CD14-positive monocyte (primary cell): ENCODE measurements around the gene GRIK3. TPM values are rescaled to one million over a fixed set of nuclear protein-coding genes. Genes with fewer than 3 reads are reported as not detected.
"Not testable (repeated sequence)": the region's sequence is repeated elsewhere in the genome, so short reads cannot be mapped to it uniquely, and the experiment has no call there.

Source experiments
- DNase-seq, 3 donors: peaks; one replicate each; pipeline ENCODE4 v3.0.0-alpha.2; 2011 to 2022
- H2AFZ ChIP-seq: 2 replicates; pipeline ENCODE4 v1.6.0; 2012; ENCODE audit warnings: mild to moderate bottlenecking, low read depth, low read length, inconsistent platforms; ENCODE audit not compliant: insufficient read depth, poor library complexity, severe bottlenecking
- H3K27ac ChIP-seq, 2 donors: 1 replicate in 1 of 2; 2 replicates in 1 of 2; pipeline ENCODE4 v1.5.1; 2012 to 2013; ENCODE audit warnings: low read length in 2 of 2, control low read depth in 1 of 2, inconsistent platforms in 1 of 2, low read depth in 1 of 2, mild to moderate bottlenecking in 1 of 2
- H3K27me3 ChIP-seq, 2 donors: one replicate each; pipeline versions ENCODE4 v1.6.0 to v1.6.1; 2011 to 2013; ENCODE audit warnings: low read length in 2 of 2; ENCODE audit not compliant: control insufficient read depth in 2 of 2, insufficient read depth in 2 of 2
- H3K36me3 ChIP-seq, 2 donors: replicated peaks in 1 of 2; 1 replicate in 1 of 2; 2 replicates in 1 of 2; pipeline versions ENCODE4 v1.5.1 to v1.6.1; 2012 to 2013; ENCODE audit warnings: low read length in 2 of 2, control low read depth in 1 of 2, inconsistent platforms in 1 of 2, mild to moderate bottlenecking in 1 of 2; ENCODE audit not compliant: insufficient read depth in 2 of 2, control insufficient read depth in 1 of 2
- H3K4me1 ChIP-seq, 2 donors: 1 replicate in 1 of 2; 2 replicates in 1 of 2; pipeline versions ENCODE4 v1.5.1 to v1.6.1; 2012 to 2013; ENCODE audit warnings: low read length in 2 of 2, control low read depth in 1 of 2, inconsistent platforms in 1 of 2, mild to moderate bottlenecking in 1 of 2, moderate library complexity in 1 of 2; ENCODE audit not compliant: insufficient read depth in 2 of 2, control insufficient read depth in 1 of 2
- H3K4me2 ChIP-seq: replicated peaks from 2 replicates; pipeline ENCODE3; 2012; ENCODE audit warnings: low read length, moderate library complexity, mild to moderate bottlenecking; ENCODE audit not compliant: poor library complexity, severe bottlenecking; ENCODE audit errors: extremely low read depth
- H3K4me3 ChIP-seq, 3 experiments: fragments of 200-600 bp in 1 of 3; sonication (generic) in 1 of 3; replicated peaks in 1 of 3; 1 replicate in 2 of 3; 2 replicates in 1 of 3; pipeline ENCODE4 v1.5.1; 2011 to 2013; ENCODE audit warnings: low read length in 3 of 3, mild to moderate bottlenecking in 3 of 3, control low read depth in 2 of 3, low read depth in 2 of 3, inconsistent platforms in 1 of 3, moderate library complexity in 1 of 3
- H3K79me2 ChIP-seq: 2 replicates; pipeline ENCODE4 v1.6.0; 2012; ENCODE audit warnings: mild to moderate bottlenecking, control low read depth, inconsistent platforms, low read length, moderate library complexity; ENCODE audit not compliant: insufficient read depth
- H3K9ac ChIP-seq: 2 replicates; pipeline ENCODE4 v1.6.0; 2017; ENCODE audit warnings: low read length, mild to moderate bottlenecking; ENCODE audit not compliant: insufficient read depth, poor library complexity, severe bottlenecking
- H3K9me3 ChIP-seq, 2 donors: replicated peaks in 1 of 2; 1 replicate in 1 of 2; 2 replicates in 1 of 2; pipeline versions ENCODE4 v1.5.1 to v1.6.1; 2012 to 2013; ENCODE audit warnings: low read length in 2 of 2, control low read depth in 1 of 2; ENCODE audit not compliant: control insufficient read depth in 1 of 2, insufficient read depth in 1 of 2
- H4K20me1 ChIP-seq: 2 replicates; pipeline ENCODE4 v1.6.0; 2012; ENCODE audit warnings: mild to moderate bottlenecking, low read length, control low read depth, moderate library complexity; ENCODE audit not compliant: insufficient read depth
- H3K27ac Mint-ChIP-seq, 7 donors: one replicate each; pipeline ENCODE4 v1.8.0; 2020; ENCODE audit warnings: mild to moderate bottlenecking in 7 of 7, mixed read lengths in 7 of 7, moderate library complexity in 6 of 7, inconsistent platforms in 2 of 7
- H3K27me3 Mint-ChIP-seq, 3 donors: one replicate each; pipeline ENCODE4 v1.8.0; 2021 to 2022; ENCODE audit warnings: low read depth in 3 of 3, mild to moderate bottlenecking in 3 of 3, mixed read lengths in 3 of 3, moderate library complexity in 3 of 3, inconsistent platforms in 1 of 3
- H3K36me3 Mint-ChIP-seq, 2 donors: one replicate each; pipeline ENCODE4 v1.8.0; 2020; ENCODE audit warnings: mixed read lengths in 2 of 2, inconsistent platforms in 1 of 2, mild to moderate bottlenecking in 1 of 2
- H3K4me1 Mint-ChIP-seq: one replicate; pipeline ENCODE4 v1.8.0; 2020; ENCODE audit warnings: mild to moderate bottlenecking, mixed read lengths
- H3K4me3 Mint-ChIP-seq, 2 donors: one replicate each; pipeline ENCODE4 v1.8.0; 2020; ENCODE audit warnings: mild to moderate bottlenecking in 2 of 2, mixed read lengths in 2 of 2, moderate library complexity in 1 of 2
- H3K9me3 Mint-ChIP-seq, 7 donors: one replicate each; pipeline ENCODE4 v1.8.0; 2020 to 2022; ENCODE audit warnings: mixed read lengths in 7 of 7, mild to moderate bottlenecking in 6 of 7, moderate library complexity in 6 of 7, inconsistent platforms in 2 of 7
- WGBS: methylation state at CpG from one replicate; pipeline ENCODE4 v1.1.5; 2013; ENCODE audit warnings: missing lambda C conversion rate; ENCODE audit not compliant: insufficient coverage; 5-methylcytosine and 5-hydroxymethylcytosine counted together
- intact Hi-C, 2 donors: fragments of 100-400 bp; cut with micrococcal nuclease; formaldehyde crosslinking; loops; one replicate each; pipeline versions ENCODE4 v1.15.0 to v1.15.1; 2023
- polyA plus RNA-seq, 3 donors: library from polyadenylated mRNA; depleted of rRNA in 1 of 3; unstranded in 2 of 3; stranded (reverse) in 1 of 3; fragments of 300-500 nt in 2 of 3; fragments of >200 nt in 1 of 3; fragmentation: Illumina TruSeq in 2 of 3; gene quantifications; 1 replicate in 2 of 3; 2 replicates in 1 of 3; pipeline ENCODE4 v1.2.3, GENCODE V29; 2012 to 2021
- TF ChIP-seq, protein P1 (sequence below): fragments of 200-600 bp; IDR thresholded peaks from one replicate; pipeline ENCODE4 v1.8.0; 2022; ENCODE audit warnings: antibody characterized with exemption, mild to moderate bottlenecking

GRIK3 gene
- polyA plus RNA-seq, 3 donors: not detected

DNA sequence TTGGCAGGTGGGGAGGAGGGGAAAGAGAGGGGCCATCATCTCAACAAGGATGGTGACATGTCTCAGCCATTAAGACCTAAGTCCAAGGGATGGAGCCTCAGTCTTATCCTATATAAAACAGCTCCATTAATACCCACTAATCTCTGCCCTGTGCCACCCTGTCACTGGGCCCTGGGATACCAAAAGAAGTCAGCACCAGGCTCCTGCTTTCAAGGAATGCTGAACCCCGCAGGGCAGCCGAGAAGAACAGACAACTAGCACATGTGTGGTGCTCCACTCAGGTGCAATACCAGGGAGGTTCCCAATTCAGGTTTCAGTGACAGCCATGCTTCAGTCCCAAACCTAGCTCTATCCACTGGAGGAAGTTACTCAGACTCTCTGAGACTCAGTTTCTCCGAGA, 128.4 kb downstream of the GRIK3 start:
- no peak for DNase-seq
- Mint-ChIP-seq H3K36me3 (no peaks in the 10 kb centered on the region), H3K27me3 (peaks cover 0 to 4% (median 1%) of the 10 kb centered on the region in 3 donors), H3K4me3 (no peak overlapping the region), H3K4me1 (no peaks in the 10 kb centered on the region), H3K27ac (no peak overlapping the region), H3K9me3 (peaks cover 0 to 2% (median 0%) of the 10 kb centered on the region in 7 donors)
- WGBS: 96% methylated on average over 2 of the region's 3 CpGs
- Histone ChIP-seq H3K36me3 (no peaks in the 10 kb centered on the region), H3K4me3 (no peak overlapping the region), H3K9me3 (no peaks in the 10 kb centered on the region), H3K79me2 (no peaks in the 10 kb centered on the region), H3K4me1 (no peaks in the 10 kb centered on the region), H3K9ac (no peak overlapping the region), H3K4me2 (no peak overlapping the region), H4K20me1 (no peaks in the 10 kb centered on the region), H3K27ac (no peak overlapping the region), H2AFZ (no peak overlapping the region), H3K27me3 (no peaks in the 10 kb centered on the region)
- intact Hi-C loops: no loop called here
- TF ChIP-seq, protein P1, sequence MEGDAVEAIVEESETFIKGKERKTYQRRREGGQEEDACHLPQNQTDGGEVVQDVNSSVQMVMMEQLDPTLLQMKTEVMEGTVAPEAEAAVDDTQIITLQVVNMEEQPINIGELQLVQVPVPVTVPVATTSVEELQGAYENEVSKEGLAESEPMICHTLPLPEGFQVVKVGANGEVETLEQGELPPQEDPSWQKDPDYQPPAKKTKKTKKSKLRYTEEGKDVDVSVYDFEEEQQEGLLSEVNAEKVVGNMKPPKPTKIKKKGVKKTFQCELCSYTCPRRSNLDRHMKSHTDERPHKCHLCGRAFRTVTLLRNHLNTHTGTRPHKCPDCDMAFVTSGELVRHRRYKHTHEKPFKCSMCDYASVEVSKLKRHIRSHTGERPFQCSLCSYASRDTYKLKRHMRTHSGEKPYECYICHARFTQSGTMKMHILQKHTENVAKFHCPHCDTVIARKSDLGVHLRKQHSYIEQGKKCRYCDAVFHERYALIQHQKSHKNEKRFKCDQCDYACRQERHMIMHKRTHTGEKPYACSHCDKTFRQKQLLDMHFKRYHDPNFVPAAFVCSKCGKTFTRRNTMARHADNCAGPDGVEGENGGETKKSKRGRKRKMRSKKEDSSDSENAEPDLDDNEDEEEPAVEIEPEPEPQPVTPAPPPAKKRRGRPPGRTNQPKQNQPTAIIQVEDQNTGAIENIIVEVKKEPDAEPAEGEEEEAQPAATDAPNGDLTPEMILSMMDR: no peak

DNA sequence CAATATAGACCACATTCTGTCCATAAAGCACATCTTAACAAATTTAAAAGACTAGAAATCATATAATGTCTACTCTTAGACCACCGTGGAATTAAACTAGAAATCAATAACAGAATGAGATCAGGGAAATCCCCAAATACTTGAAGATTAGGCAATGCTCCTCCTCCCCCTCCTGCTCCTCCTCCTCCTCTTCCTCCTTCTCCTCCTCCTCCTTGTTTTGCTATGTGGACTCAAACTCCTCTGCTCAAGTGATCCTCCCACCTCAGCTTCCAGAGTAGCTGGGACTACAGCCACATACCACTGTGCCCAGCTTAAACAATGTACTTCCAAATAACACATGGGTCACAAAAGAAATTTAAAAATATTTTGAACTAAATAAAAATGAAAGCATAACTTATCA, 134.2 kb downstream of the GRIK3 start:
- Mint-ChIP-seq H3K4me1 (no peaks in the 10 kb centered on the region), H3K27me3 (peaks cover 0 to 4% (median 0%) of the 10 kb centered on the region in 3 donors), H3K36me3 (no peaks in the 10 kb centered on the region), H3K9me3 (peaks cover 0 to 6% (median 0%) of the 10 kb centered on the region in 7 donors), H3K4me3 (no peak overlapping the region), H3K27ac (no peak overlapping the region)
- H3K27me3 ChIP-seq: no peaks in the 10 kb centered on the region
- TF ChIP-seq, protein P1: no peak
- no peak overlapping the region for H3K9ac ChIP-seq
- H3K79me2 ChIP-seq: no peaks in the 10 kb centered on the region
- H3K9me3 ChIP-seq: no peaks in the 10 kb centered on the region
- no CpG with 5 or more reads among the region's 1 CpG for WGBS
- intact Hi-C loops: no loop called here
- no peak overlapping the region for H2AFZ ChIP-seq
- H4K20me1 ChIP-seq: no peaks in the 10 kb centered on the region
- no peaks in the 10 kb centered on the region for H3K4me1 ChIP-seq
- DNase-seq: no peak
- no peak overlapping the region for H3K4me2 ChIP-seq
- H3K36me3 ChIP-seq: no peaks in the 10 kb centered on the region
- H3K4me3 ChIP-seq: no peak overlapping the region
- H3K27ac ChIP-seq: no peak overlapping the region

DNA sequence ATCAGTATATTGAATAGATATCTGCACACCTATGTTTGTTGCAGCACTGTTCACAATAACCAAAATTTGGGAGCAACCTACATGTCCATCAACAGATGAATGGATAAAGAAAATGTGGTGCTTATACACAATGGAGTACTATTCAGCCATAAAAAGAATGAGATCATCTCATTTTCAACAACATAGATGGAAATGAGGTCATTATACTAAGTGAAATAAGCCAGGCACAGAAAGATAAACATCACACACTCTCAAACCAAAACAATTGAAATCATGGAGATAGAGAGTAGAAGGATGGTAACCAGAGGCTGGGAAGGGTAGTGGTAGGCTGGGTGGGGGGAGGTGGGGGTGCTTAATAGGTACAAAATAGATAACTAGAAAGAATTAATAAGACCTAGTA, 136.5 kb downstream of the GRIK3 start:
- H3K9ac ChIP-seq, H3K4me1 Mint-ChIP-seq, H3K4me3 Mint-ChIP-seq, H3K27me3 Mint-ChIP-seq, H3K79me2 ChIP-seq, H4K20me1 ChIP-seq, H3K9me3 ChIP-seq, H3K9me3 Mint-ChIP-seq, H3K4me1 ChIP-seq, DNase-seq, H3K4me3 ChIP-seq, H3K27me3 ChIP-seq, H3K36me3 Mint-ChIP-seq, intact Hi-C loops, H2AFZ ChIP-seq, H3K4me2 ChIP-seq, H3K27ac ChIP-seq, H3K36me3 ChIP-seq: not testable (repeated sequence)
- H3K27ac Mint-ChIP-seq: peak overlapping the region in 1 of 7 donors; percentile 11
